ENCODE results near the gene THBS4.
"Not testable (repeated sequence)": the region's sequence is repeated elsewhere in the genome, so short reads cannot be mapped to it uniquely, and the experiment has no call there.

THBS4 gene

DNA sequence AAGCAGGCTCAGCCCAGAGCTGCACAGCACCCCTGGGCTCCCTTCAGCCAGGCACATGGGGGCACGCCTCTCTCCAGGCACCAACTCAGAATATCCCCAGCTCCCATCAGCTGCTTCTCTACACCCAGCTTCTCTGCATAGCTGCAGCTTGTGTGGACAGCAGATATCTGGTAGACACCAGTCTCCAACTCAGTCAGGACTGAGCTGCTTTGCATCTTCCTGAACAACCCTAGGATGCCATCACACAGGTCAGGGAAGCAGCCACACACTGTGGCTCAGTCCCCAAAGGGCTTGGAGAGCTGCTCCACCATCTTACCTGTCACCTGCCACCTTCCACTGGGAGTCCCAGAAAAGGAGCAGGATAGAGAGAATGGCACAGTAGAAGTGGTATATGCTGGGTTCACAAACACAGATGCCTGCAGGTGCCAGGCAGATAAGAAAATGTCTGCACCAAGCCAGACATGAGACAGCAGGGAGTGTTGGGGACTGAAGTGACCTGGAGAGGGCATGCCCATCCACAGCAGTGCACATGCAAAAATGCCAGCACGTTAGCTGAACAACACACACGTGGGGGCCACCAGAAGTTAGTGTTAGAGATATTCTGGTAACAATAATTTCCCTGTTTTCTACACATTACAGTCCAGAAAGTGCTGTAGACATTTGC is 42.0 kb downstream of the THBS4 start:
- no peak for DNase-seq

DNA sequence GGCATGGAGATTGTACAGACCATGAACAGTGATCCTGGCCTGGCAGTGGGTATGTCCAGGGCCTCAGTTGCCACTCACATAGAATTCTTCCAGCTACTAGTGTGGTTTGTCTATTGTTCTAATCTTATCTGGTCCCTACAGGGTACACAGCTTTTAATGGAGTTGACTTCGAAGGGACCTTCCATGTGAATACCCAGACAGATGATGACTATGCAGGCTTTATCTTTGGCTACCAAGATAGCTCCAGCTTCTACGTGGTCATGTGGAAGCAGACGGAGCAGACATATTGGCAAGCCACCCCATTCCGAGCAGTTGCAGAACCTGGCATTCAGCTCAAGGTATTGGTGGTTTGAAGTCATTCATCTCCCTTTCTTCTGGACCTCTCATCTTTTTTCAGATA is 43.8 kb downstream of the THBS4 start:
- no peak for DNase-seq

DNA sequence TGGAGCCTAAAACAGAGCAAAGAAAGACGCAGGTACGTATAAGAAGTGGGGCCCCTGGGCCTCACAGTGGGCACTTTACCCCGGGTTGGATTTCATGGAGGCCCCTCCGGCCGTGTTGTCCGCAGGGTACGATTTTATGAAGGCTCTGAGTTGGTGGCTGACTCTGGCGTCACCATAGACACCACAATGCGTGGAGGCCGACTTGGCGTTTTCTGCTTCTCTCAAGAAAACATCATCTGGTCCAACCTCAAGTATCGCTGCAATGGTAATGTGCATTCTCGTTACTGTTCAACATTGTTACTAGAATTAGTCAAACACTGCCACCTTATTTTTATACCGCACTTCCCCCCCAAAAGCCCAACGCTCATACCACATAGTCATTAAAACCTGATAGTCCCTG is 47.1 kb downstream of the THBS4 start:
- no peak for DNase-seq

DNA sequence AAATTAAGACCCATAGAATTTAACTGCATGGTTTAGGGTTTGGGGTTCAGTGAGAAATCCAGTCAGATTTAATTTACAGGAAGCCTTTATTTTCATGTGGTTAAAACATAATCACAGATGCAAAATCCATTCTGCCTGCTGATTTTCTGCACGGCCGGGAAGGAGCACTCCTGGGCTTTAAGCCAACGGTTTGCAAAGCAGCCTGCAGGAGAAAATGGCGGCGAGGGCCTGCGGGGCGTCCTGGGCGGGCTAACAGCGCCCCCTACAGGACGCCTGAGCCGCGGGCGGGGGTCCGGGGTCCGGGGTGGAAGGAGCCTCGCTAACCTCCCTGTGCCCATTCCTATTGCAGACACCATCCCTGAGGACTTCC is 47.6 kb downstream of the THBS4 start:
- DNase-seq = peak; percentile 15 to 56

DNA sequence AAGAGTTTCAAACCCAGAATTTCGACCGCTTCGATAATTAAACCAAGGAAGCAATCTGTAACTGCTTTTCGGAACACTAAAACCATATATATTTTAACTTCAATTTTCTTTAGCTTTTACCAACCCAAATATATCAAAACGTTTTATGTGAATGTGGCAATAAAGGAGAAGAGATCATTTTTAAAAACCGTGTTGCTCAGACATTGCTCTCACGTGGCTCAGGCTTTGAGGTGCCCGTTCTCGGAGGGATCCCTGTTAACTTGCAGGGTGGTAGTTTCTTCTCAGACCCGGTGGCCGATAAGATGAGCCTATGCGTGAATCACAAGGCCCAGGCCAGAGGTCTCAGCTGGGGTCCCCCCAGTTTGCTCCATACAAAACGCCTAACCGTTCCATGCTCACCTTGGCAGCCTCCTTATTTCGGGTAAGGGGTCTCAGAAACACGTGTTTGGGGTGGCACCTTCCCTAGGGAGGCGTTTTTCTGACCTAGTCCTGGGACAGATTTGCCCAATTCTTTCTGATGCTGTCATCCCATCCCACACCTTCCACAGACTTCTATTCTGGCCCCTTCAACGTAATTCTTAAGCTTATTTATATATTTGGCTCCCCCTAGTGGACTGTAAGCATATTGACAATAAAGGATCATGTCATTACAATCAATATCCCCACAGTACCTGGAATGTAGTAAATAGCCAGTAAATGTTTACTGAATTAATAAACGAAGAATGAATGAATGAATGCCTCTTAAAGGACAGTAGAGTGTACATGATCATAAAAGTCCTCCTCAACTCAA is 48.1 kb downstream of the THBS4 start:
- DNase-seq = peak; percentile 76 to 81

DNA sequence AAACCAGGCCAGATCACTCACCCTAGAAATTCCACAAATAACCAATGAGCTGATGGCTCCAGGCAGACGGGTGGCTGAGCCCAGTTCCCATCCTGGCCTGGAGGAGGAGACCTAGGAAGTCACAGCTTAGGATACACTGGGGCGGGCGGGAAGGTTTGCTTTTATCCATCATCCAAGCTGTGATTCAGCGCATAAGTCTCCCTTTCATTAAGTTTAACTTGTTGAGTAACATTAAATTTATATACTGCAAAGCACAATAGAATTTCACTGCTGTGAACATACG is 55.7 kb downstream of the THBS4 start:
- DNase-seq = no peak

DNA sequence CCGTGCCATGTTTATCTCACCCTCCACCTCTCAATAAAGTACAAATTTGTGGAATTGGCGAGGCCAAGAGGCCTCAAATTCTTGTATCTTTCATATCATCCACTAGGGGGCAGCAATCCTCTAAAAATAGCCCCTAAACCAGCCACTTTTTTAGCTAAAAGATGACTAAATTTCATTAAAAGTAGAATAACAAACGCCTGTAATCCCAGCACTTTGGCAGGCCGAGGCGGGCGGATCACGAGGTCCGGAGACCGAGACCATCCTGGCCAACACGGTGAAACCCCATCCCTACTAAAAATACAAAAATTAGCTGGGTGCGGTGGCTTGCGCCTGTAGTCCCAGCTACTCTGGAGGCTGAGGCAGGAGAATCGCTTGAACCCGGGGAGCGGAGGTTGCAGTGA is 56.6 kb downstream of the THBS4 start:
- DNase-seq = peak; percentile 47 to 78

DNA sequence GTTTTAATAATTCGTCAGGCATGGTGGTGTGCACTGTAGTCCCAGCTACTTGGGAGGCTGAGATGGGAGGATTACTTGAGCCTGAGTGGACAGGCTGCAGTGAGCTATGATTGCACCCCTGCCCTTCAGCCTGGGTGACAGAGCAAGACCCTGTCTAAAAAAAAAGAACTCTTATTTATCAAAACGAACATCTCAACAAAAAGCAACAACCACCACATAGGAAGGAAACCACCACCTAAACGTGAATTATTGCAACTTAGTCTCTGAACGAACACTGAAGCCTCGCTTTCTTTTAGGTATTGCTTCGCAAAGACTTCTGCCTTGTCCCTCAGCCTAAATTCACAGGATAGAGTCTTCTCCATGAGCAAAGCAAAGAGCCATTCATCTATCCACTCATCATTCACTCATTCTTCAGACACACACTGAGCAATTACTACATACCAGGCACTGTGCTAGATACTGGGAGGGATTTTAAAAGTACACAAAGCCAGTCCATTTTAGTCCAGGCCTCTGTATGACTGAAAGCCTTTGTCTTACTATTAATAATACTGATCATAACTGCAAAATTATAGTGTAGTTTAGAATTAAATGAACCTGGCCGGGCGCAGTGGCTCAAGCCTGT is 57.4 kb downstream of the THBS4 start:
- DNase-seq = no peak

DNA sequence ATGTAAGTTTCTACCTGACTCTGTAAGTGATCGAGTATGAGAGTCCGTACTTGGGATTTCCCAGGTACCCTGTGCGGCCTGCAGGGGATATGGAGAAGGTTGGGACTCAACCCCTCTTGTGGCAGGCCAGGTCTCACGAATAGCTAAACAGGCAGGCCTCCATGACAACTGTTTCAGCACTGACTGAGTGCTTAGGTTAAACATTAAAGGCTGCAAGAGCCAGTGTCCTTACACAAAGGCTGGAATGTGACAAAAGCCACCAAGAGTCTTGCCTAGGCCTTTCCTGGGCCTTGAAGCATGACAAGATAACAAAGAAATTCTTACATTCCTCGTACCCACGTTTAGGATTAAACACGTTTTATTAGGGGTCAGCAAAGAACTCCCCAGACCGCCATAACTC is 58.6 kb downstream of the THBS4 start:
- DNase-seq = no peak

DNA sequence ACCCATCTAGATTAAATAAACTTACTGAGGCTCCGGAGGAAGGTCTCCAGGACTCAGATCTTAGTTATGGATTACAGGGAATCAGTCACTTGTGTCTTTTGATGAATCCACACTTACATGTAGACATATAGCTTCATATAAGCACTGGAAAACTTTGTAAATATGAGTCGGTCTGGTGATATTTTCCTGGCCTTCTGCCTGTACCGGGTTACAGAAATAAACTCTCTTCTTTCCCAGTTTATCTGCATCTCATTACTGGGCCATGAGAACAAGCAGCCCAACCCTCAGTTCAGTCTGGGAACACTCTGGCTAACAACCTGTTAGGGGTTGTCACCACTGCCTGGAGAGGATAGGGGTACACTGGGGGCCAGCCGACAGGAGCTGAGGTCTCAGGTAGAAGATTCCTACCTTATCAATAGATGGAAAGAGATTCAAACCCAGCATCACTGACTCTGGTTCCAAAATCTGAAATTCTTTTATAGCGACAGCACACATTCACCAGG is 59.1 kb downstream of the THBS4 start:
- DNase-seq = no peak

DNA sequence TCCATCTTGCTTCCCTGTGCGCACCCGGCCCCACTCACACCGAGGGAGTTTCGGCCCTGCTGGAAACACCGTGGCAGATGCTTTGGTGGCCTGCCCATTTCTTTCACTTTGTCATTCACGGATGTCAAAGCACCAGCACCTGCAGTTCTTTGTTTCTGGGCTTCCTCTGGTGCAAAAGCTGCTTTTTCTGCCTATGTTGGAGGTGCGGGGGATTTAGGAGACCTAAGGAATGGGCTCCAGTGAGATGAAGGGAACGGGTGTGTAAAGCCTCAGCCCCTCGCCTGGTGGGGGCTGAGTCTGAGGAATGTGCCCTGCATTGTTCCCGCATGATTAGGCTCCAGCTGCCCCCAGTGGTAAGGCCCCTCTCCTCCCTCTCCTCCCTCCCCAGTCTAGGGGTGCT is 62.3 kb downstream of the THBS4 start:
- no peak for DNase-seq

DNA sequence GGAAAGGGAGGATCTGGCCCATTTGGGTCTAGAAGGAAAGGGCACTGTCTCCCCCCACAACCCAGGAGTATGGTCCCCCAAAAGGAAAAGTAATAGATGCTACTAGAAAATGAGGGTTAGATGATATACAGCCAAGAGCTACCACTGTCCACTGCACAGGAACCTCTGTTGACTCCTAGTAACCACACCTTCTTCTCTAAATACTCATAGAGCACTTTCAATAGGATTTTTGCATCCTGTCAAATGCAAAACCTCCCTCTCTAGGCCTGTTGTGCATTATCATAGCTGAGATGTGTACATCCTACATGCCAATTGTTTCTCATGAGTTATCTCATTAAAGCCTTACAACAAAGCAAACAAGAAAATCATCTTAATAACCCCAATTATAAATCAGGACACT is 66.8 kb downstream of the THBS4 start:
- DNase-seq = no peak

DNA sequence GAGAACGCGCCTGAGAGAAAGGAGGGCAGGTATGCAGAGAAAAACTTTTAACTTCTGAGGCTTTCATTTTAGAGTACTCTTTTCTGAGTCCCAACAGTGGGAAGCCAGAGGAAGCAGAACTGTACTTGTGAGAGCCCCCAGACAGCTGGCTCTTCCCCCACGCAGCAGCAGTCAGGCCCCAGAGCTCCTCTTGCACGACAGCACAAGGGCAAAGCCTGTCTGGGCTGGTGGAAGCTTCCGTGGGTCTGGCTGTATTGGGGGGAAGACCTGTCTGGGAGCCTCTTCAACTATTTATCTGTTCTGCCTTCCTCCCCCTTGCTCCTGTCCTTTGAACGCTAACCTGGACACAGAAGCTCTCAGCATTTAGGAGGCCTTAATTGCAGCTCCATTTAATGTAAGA is 68.2 kb downstream of the THBS4 start:
- peak in 1 of 2 donors; percentile 39 for DNase-seq

DNA sequence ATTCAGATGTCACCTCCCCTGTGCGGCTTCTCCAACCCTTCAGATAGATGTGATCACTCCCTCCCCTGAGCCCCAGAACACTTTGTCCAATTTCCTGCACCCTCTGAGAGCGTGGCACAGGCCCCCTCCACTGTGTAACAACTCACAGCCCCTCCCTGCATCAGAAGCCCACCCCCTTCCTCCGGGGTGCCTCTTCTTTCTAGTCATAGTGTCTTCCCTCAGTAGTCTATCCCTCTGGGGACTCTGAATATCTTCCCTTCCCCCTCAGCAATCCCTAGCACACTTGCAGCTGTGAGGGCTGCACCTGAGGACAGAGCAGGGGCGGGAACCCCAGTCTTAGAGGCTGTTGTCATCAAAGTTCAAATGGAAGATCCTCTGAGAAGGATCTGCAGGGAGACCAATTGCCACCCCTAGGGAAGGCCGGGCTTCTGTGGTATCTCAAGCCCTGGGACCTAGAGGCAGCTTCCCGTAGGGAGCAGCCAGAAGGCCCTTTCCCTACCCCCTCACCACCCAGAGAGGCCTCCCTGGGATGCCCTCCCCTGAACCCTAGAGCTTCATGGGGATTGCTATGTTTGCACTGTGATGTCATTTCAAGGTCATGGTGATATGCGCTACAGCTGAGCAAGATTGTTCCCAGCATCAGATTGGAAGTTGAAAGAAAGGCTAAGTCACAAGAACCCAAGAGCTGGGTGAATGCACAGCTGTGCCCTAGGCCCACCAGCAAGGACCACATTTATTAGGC is 70.7 kb downstream of the THBS4 start:
- no peak for DNase-seq

DNA sequence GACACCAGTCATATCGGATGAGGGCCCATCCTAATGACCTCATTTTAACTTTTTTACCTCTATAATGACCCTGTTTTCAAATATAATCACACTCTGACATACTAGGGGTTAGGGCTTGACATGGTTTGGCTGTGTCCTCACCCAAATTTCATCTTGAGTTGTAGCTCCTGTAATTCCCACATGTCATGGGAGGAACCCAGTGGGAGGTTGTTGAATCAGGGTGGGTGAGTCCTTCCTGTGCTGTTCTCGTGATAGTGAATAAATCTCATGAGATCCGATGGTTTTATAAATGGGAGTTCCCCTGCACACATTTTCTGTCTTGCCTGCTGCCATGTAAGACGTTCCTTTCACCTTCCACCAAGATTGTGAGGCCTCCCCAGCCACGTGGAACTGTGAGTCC is 71.8 kb downstream of the THBS4 start:
- DNase-seq = peak; percentile 17 to 64

DNA sequence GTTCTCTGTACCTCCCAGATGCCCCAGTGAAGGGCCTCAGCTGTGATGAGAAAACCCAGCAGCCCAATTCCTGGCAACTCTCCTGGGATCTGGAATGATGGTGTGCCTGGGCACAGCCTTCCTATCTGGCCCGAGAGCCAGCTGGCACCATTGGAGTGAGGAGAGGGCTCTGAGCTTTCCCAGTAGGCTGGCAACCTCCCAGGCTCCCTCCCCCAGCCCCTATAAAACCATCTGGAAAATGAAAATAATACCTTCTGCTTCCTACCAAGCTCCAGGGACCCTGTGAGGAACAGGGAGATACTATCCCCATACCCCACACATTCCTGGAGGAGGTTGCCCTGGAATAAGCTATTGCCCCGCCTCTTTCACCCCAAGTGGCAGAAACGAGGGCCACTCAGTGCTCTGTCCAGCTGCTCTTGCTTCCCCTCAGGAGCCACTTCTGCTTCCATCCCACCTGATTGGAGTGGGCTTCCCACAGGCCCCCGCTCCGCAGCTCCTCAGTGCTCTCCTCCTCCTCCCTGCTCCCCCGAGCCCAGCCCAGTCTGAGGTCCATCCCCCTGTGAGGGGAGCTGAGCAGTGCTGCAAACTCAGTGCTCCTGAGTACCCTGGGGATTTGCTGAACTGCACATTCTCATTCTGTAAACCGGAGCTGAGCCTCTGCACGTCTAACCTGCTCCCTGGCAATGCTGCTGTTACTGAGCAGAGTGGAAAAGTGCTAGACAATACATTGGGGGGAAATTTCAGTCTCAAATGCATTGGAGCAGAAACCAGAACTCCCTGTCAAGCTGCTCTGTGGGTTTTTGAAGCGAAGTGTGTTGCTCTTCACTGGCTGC is 74.7 kb downstream of the THBS4 start:
- no peak for DNase-seq

DNA sequence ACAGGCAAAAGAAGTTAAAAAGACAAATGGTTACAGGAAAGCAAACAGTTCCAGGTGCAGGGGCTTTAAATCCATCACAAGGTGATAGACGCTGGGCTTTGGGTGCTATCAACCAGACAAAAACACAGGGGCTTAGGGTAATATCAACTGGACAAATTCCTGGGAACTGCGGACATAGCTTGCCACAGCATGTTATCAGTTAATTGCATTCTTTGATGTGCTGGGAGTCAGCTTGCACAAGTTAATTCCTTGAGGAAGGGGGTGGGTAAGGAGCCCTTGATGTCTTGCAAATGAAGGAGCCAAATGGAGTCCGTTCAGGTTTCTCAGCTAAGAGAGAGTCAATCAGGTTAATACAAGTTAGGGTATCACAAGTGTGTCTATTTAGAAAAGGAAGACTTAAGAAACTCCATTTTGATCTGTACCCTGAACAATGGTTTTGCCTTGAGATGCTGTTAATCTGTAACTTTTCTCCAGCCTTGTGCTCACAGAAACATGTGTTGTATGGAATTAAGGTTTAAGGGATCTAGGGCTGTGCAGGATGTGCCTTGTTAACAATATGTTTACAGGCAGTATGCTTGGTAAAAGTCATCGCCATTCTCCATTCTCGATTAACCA is 76.3 kb downstream of the THBS4 start:
- DNase-seq = not testable (repeated sequence)

DNA sequence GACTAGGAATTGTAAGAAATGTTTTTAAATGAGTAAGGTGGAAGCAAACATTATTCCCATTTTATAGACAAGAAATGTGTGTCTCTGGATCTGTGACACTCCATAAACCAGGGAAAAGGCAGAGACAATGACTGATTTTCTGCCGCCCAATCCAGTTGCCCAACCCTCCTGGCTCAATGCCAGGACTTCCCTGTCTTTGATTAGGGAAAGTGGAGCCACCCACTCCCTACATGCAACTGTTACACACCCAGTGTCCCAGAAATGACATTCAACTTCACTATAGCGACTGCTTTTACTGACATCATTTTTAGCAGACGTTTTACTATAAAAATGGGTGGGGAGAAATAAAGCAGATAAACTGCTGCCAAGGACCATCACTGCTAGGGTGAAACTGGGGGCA is 79.7 kb downstream of the THBS4 start:
- peak; percentile 77 to 78 for DNase-seq

DNA sequence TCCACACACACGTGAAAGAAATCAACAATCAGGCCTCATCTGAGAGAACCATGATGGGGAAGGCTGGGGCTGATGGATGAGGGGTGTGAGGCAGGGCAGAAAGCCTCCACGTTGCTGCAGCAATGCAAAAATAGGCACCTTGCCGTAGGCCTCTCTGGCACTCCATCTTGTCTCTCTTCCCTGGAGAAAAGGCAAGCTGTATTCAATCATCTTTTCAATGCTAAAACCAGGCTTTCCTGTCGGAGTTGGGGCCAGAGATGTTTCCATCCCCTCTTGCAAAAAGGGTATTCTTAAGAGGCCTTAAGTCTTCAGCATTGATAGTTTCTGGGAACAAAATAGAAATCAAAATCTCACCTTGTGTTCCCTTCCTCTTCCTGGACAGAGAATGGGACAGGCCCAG is 80.9 kb downstream of the THBS4 start:
- no peak for DNase-seq

DNA sequence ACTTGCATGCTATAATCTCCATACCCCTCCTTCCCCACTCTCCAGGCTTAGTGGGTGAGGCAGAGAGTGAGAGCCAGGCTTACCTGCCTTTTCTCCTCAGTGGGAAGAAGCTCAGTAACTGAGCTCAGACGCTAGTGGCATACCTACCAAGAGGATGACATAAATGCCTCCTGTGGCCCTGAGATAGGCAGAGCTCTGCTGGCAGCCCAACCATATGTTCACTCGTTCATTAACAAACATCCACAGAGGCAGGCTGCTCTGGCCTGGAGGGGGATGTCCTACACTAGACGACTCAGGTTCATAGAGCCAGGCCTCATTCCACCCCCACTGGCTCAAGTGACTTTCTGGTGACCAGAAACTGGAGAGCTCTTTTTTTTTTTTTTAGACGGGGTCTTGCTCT is 81.3 kb downstream of the THBS4 start:
- no peak for DNase-seq

DNA sequence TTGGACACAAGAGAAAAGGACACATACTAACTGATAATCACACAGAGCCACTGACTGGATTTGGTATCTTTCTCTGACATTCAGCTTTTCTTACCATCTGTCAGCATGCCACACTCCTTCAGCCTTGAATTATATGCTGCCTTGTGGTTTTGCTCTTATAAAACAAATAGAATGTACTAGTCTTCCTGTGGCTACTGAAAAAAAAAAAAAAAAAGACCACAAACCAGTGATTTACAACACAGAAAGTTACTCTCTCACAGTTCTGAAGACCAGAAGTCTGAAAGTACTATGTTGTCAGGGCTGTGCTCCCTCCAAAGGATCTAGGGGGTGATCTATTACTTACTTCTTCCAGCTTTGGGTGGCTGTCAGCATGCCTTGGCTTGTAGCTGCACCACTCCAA is 82.3 kb downstream of the THBS4 start:
- no peak for DNase-seq

DNA sequence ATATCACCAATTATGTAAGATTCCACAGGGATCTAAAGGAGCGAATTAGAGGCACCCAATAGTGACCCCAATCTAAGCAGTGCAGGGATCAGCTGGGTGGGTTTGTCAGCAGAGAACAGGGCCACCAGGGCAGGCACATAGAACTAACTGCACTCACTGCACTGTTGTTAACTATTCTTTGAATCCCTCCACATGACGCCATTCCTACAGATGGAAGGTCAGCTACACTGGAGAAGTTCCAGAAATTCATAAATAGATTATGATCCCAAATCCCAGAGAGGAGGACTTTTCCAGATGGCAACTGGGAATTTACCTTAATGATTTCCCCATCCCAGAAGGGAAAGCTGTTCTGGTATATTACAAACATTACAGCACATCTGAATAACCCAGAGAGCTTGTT is 84.2 kb downstream of the THBS4 start:
- DNase-seq = no peak

All from inflammatory macrophage treated with lipopolysaccharide for 1 hour (primary cell).